Caco-2 (cell line): ENCODE results near the gene PGAP3. TPM values are rescaled to one million over a fixed set of nuclear protein-coding genes. Genes with fewer than 3 reads are reported as not detected.

Experiments
- BruUV-seq: library from RNA; stranded (reverse); fragments of 400-500 nt; replicated peaks from 2 replicates; lab custom pipeline; 2021; lab: Mats Ljungman, UMichigan
- CTCF ChIA-PET: fragments of 300-600 bp; sonication (Branson Sonifier 250); formaldehyde crosslinking; loops from one replicate; lab custom pipeline; 2022; ENCODE audit warnings: antibody characterized with exemption; lab: Charles Lee
- POLR2A ChIA-PET: fragments of 300-600 bp; sonication (Branson Sonifier 250); formaldehyde crosslinking; loops from one replicate; lab custom pipeline; 2022; ENCODE audit warnings: antibody characterized with exemption; lab: Charles Lee
- DNase-seq, 2 experiments: peaks; one replicate each; pipeline versions ENCODE4 v3.0.0 to v3.0.0-alpha.2; 2020 to 2022
- H3K27me3 ChIP-seq: replicated peaks from 2 replicates; pipeline ENCODE4 v1.6.0; 2011; ENCODE audit warnings: low read length; ENCODE audit not compliant: control insufficient read depth, insufficient read depth
- H3K36me3 ChIP-seq: 2 replicates; pipeline ENCODE4 v1.5.1; 2011; ENCODE audit warnings: low read length; ENCODE audit not compliant: control insufficient read depth, insufficient read depth
- H3K4me1 ChIP-seq: fragments of 250-450 bp; sonication (Bioruptor Pico); 2 replicates; pipeline ENCODE4 v1.5.1; 2020; ENCODE audit warnings: mild to moderate bottlenecking
- H3K4me3 ChIP-seq: 2 replicates; pipeline ENCODE4 v1.5.1; 2011; ENCODE audit warnings: low read depth, mild to moderate bottlenecking, control low read depth, low read length
- H3K9me3 ChIP-seq: fragments of 250-450 bp; sonication (Bioruptor Pico); 2 replicates; pipeline ENCODE4 v1.5.1; 2020; ENCODE audit warnings: mild to moderate bottlenecking, moderate library complexity
- H3K27ac Mint-ChIP-seq: one replicate; pipeline ENCODE4 v1.8.0; 2022; ENCODE audit warnings: mixed read lengths; ENCODE audit not compliant: unreplicated experiment
- H3K27me3 Mint-ChIP-seq: one replicate; pipeline ENCODE4 v1.8.0; 2022; ENCODE audit warnings: mixed read lengths; ENCODE audit not compliant: insufficient read depth, unreplicated experiment
- H3K36me3 Mint-ChIP-seq: one replicate; pipeline ENCODE4 v1.8.0; 2022; ENCODE audit warnings: mild to moderate bottlenecking, mixed read lengths; ENCODE audit not compliant: insufficient read depth, unreplicated experiment
- H3K4me1 Mint-ChIP-seq: one replicate; pipeline ENCODE4 v1.8.0; 2022; ENCODE audit warnings: low read depth, mixed read lengths; ENCODE audit not compliant: unreplicated experiment
- H3K4me3 Mint-ChIP-seq: one replicate; pipeline ENCODE4 v1.8.0; 2022; ENCODE audit warnings: mild to moderate bottlenecking, moderate library complexity, mixed read lengths; ENCODE audit not compliant: unreplicated experiment
- H3K9me3 Mint-ChIP-seq: one replicate; pipeline ENCODE4 v1.8.0; 2022; ENCODE audit warnings: mixed read lengths; ENCODE audit not compliant: unreplicated experiment
- intact Hi-C: fragments of 100-400 bp; cut with micrococcal nuclease; formaldehyde crosslinking; loops from one replicate; pipeline ENCODE4 v1.10.0; 2022; ENCODE audit not compliant: unreplicated experiment
- total RNA-seq: library from RNA; stranded (reverse); gene quantifications from 2 replicates; pipeline ENCODE4 v1.2.3, GENCODE V29; 2022
- TF ChIP-seq, protein P1 (sequence below), 2 experiments: fragments of 200-600 bp in 1 of 2; IDR thresholded peaks; 1 replicate in 1 of 2; 2 replicates in 1 of 2; pipeline versions ENCODE4 v1.5.1 to v1.8.0; 2011 to 2022; ENCODE audit warnings: antibody characterized with exemption in 1 of 2, control low read depth in 1 of 2, inconsistent platforms in 1 of 2, low read depth in 1 of 2, low read length in 1 of 2, mild to moderate bottlenecking in 1 of 2, moderate library complexity in 1 of 2; ENCODE audit not compliant: insufficient read depth in 1 of 2, severe bottlenecking in 1 of 2, unreplicated experiment in 1 of 2

Gene PGAP3
- total RNA-seq, 1 experiment from 2014 or later: 14.7 TPM

DNA sequence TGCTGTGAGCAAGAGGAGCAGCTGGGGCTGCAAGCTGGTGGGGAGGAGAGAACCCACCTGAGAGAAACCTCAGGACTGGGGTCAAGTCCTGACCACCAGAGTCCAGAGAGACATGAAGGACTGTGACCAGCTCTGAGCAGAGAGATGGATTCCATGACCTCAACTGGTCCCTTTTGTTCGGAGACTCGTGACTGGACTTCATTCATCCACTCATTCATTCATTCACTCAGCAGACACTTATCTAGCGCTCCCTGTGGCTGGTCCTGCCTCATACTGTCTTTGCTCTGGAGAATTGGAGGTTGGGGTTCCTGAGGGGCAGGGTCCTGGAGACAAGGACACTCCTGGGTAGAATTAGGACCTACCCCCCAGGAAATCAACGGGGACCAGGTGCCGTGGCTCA is 16.1 kb upstream of the PGAP3 start:
- H3K27ac Mint-ChIP-seq: peak overlapping the region; percentile 76
- no peaks in the 10 kb centered on the region for H3K9me3 Mint-ChIP-seq
- H3K36me3 Mint-ChIP-seq: peaks cover 21% of the 10 kb centered on the region
- BruUV-seq: no TSS peak
- H3K27me3 Mint-ChIP-seq: no peaks in the 10 kb centered on the region
- H3K9me3 ChIP-seq: no peaks in the 10 kb centered on the region
- no peak overlapping the region for H3K4me3 Mint-ChIP-seq
- no peak for DNase-seq
- ChIA-PET POLR2A (interaction anchor here (0.6 kb wide), 1 partner anchor 26 kb away, joined by 11 read pairs; no protein-coding TSS in a partner anchor), CTCF (interaction anchor here (0.6 kb wide), 1 partner anchor 12 kb away, joined by 3 read pairs; no protein-coding TSS in a partner anchor)
- H3K27me3 ChIP-seq: no peaks in the 10 kb centered on the region
- intact Hi-C loops: no loop called here
- no peak overlapping the region for H3K4me3 ChIP-seq
- H3K4me1 ChIP-seq: peaks cover 46% of the 10 kb centered on the region
- peaks cover 1% of the 10 kb centered on the region; the same call in 1 of the 2 replicates for H3K36me3 ChIP-seq
- H3K4me1 Mint-ChIP-seq: peaks cover 27% of the 10 kb centered on the region
- TF ChIP-seq, protein P1, sequence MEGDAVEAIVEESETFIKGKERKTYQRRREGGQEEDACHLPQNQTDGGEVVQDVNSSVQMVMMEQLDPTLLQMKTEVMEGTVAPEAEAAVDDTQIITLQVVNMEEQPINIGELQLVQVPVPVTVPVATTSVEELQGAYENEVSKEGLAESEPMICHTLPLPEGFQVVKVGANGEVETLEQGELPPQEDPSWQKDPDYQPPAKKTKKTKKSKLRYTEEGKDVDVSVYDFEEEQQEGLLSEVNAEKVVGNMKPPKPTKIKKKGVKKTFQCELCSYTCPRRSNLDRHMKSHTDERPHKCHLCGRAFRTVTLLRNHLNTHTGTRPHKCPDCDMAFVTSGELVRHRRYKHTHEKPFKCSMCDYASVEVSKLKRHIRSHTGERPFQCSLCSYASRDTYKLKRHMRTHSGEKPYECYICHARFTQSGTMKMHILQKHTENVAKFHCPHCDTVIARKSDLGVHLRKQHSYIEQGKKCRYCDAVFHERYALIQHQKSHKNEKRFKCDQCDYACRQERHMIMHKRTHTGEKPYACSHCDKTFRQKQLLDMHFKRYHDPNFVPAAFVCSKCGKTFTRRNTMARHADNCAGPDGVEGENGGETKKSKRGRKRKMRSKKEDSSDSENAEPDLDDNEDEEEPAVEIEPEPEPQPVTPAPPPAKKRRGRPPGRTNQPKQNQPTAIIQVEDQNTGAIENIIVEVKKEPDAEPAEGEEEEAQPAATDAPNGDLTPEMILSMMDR (IDR thresholded peaks at IDR 0.05; ENCODE audit: insufficient read depth in 1 of 2, low read depth in 1 of 2, low read length in 1 of 2, severe bottlenecking in 1 of 2, unreplicated experiment in 1 of 2): no peak

DNA sequence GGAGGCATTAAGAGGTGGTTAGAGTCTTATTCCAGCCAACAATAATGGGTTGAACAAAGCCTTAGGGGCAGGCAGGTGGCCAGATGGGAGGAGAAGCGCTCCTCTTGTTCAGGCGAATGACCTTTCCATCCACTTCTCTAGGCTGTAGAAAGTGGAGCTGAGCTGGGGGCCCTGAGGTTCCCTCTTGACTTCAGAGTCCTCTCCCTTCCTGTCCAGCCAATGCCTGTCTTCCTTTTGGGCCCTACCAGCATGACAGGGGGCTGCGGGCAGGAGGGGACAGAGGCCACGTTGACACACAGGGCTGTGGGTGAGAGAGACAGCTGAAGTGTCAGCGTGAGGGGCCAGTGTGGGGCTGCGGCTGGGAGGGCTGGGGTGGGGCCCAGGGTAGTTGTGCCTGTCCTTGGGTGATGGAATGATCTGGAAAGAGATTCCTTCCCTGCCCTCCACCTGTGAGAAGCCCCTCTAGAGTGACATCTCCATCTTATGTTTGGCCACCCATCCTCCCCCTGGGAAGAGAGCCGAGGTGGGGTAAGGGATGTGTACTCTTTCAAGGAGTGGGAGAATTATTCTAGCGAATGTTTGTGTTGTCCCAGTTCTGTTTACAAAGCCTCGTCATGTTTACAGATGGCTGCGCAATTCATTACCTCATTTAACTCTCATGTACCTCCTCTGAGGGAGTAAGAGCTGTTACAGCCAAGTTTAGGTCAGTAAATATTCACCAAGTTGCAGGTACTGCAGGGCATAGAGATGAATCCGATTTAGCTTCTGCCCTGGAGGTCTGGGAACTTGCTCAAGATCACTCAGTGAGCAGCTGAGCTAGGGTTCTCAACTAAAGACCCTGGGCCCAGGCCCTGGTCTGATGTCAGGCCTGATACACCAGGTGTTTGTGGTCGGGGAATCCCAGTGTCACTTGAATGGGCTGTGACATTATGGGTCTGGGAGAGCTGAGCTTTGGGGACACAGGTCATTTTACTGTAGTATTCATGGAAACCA is 15.3 kb upstream of the PGAP3 start:
- TF ChIP-seq, protein P1 (IDR thresholded peaks at IDR 0.05; ENCODE audit: insufficient read depth in 1 of 2, low read depth in 1 of 2, low read length in 1 of 2, severe bottlenecking in 1 of 2, unreplicated experiment in 1 of 2): no peak
- Mint-ChIP-seq H3K36me3 (peaks cover 17% of the 10 kb centered on the region), H3K4me3 (no peak overlapping the region), H3K9me3 (no peaks in the 10 kb centered on the region), H3K27me3 (no peaks in the 10 kb centered on the region), H3K27ac (no peak overlapping the region), H3K4me1 (peaks cover 30% of the 10 kb centered on the region)
- no peak for DNase-seq
- peaks cover 54% of the 10 kb centered on the region for H3K4me1 ChIP-seq
- H3K4me3 ChIP-seq: no peak overlapping the region
- POLR2A ChIA-PET: interaction anchor here (0.6 kb wide), 1 partner anchor 27 kb away, joined by 11 read pairs; no protein-coding TSS in a partner anchor
- H3K36me3 ChIP-seq: peaks cover 1% of the 10 kb centered on the region; the same call in 1 of the 2 replicates
- H3K9me3 ChIP-seq: no peaks in the 10 kb centered on the region
- intact Hi-C loops: no loop called here
- no peaks in the 10 kb centered on the region for H3K27me3 ChIP-seq
- CTCF ChIA-PET: interaction anchor here (0.5 to 0.6 kb wide), 2 partner anchors 18 to 27 kb away, joined by 3 read pairs; no protein-coding TSS in a partner anchor
- no TSS peak for BruUV-seq

GRCh38 chr17:39701784-39702422 is 14.0 kb upstream of the PGAP3 start:
- CTCF ChIA-PET: interaction anchor here (0.7 to 0.9 kb wide), 2 partner anchors 28 to 78 kb away, joined by 3 read pairs; no protein-coding TSS in a partner anchor

More at GRCh38 chr17:39701784-39702422, 14.0 kb upstream of the PGAP3 start:
- intact Hi-C loops: no loop called here
- no peaks in the 10 kb centered on the region for H3K27me3 ChIP-seq
- peak overlapping the region; percentile 99 for H3K4me3 Mint-ChIP-seq
- no peaks in the 10 kb centered on the region for H3K9me3 ChIP-seq
- H3K4me3 ChIP-seq: peak overlapping the region; percentile 84
- H3K36me3 Mint-ChIP-seq: peaks cover 6% of the 10 kb centered on the region
- H3K36me3 ChIP-seq: peaks cover 1% of the 10 kb centered on the region; the same call in 1 of the 2 replicates
- TF ChIP-seq, protein P1 (IDR thresholded peaks at IDR 0.05; ENCODE audit: insufficient read depth in 1 of 2, low read depth in 1 of 2, low read length in 1 of 2, severe bottlenecking in 1 of 2, unreplicated experiment in 1 of 2): no peak
- no peaks in the 10 kb centered on the region for H3K9me3 Mint-ChIP-seq
- no peak for DNase-seq
- peaks cover 54% of the 10 kb centered on the region for H3K4me1 ChIP-seq
- no peak overlapping the region for H3K27ac Mint-ChIP-seq
- no TSS peak for BruUV-seq
- POLR2A ChIA-PET: interaction anchor here (0.6 to 2.7 kb wide), 4 partner anchors 14 to 329 kb away, joined by 3 to 22 read pairs (median 4); partner anchors contain the start of genes MIEN1 and PGAP3
- no peaks in the 10 kb centered on the region for H3K27me3 Mint-ChIP-seq
- H3K4me1 Mint-ChIP-seq: peaks cover 30% of the 10 kb centered on the region
